K562 (cell line): Measurements from ENCODE around the gene ANKS3. TPM values are rescaled to one million over a fixed set of nuclear protein-coding genes. Genes with fewer than 3 reads are reported as not detected.

Experiments used
- ARID2 ChIP-seq: fragments of 450-650 bp; IDR thresholded peaks from 2 replicates; pipeline ENCODE4 v1.6.1; 2017; ENCODE audit warnings: antibody characterized with exemption, mild to moderate bottlenecking
- BACH1 ChIP-seq: fragments of 200-800 bp; sonication (Bioruptor generic); IDR thresholded peaks from 2 replicates; pipeline ENCODE4 v1.6.1; 2016; ENCODE audit warnings: missing genetic modification characterization, missing compliant biosample characterization
- C11orf30 ChIP-seq: fragments of 450-650 bp; IDR thresholded peaks from 2 replicates; pipeline ENCODE4 v1.6.1; 2016; ENCODE audit warnings: low read depth, mild to moderate bottlenecking
- FOXM1 ChIP-seq, 2 experiments: fragments of 450-650 bp in 1 of 2; sonication (generic) in 1 of 2; formaldehyde crosslinking in 1 of 2; IDR thresholded peaks; 2 replicates each; pipeline versions ENCODE4 v1.6.1 to v1.9.0; 2017 to 2022; ENCODE audit warnings: low read depth in 2 of 2, mild to moderate bottlenecking in 2 of 2, missing genetic modification reagents in 1 of 2, moderate library complexity in 1 of 2
- FOXP1 ChIP-seq: sonication (generic); formaldehyde crosslinking; IDR thresholded peaks from 2 replicates; pipeline ENCODE4 v1.8.0; 2022; ENCODE audit warnings: mild to moderate bottlenecking, missing genetic modification reagents
- FUS ChIP-seq: fragments of 200-400 bp; formaldehyde crosslinking; optimal IDR thresholded peaks from 2 replicates; pipeline ENCODE3; 2017; ENCODE audit warnings: low read depth, low read length
- L3MBTL2 ChIP-seq: fragments of 450-650 bp; IDR thresholded peaks from 2 replicates; pipeline ENCODE4 v1.6.1; 2016; ENCODE audit warnings: mild to moderate bottlenecking, moderate library complexity
- MYC ChIP-seq, 2 experiments: fragments of 250-450 bp in 1 of 2; sonication (Bioruptor Pico) in 1 of 2; IDR thresholded peaks; 2 replicates each; pipeline versions ENCODE4 v1.5.1 to v1.6.1; 2012 to 2021; ENCODE audit warnings: low read depth in 2 of 2, borderline replicate concordance in 1 of 2, improper control_type of control experiment in 1 of 2, low read length in 1 of 2, mild to moderate bottlenecking in 1 of 2, moderate library complexity in 1 of 2
- POLR2G ChIP-seq: fragments of 200-400 bp; formaldehyde crosslinking; IDR thresholded peaks from 2 replicates; pipeline ENCODE4 v1.6.1; 2017; ENCODE audit warnings: low read depth, mild to moderate bottlenecking, antibody characterized with exemption, low read length, moderate library complexity
- RBBP5 ChIP-seq: fragments of 200-600 bp; sonication (generic); IDR thresholded peaks from 2 replicates; pipeline ENCODE4 v1.6.1; 2012; ENCODE audit warnings: borderline replicate concordance, mild to moderate bottlenecking, low read length, control low read depth, inconsistent platforms; ENCODE audit not compliant: insufficient read depth, poor library complexity, severe bottlenecking
- SP1 ChIP-seq: sonication (generic); formaldehyde crosslinking; IDR thresholded peaks from 2 replicates; pipeline ENCODE4 v1.8.1; 2022; ENCODE audit warnings: mild to moderate bottlenecking, missing genetic modification reagents
- TOE1 ChIP-seq, 2 experiments: fragments of 450-650 bp in 1 of 2; sonication (generic) in 1 of 2; formaldehyde crosslinking in 1 of 2; IDR thresholded peaks; 2 replicates each; pipeline versions ENCODE4 v1.7.1 to v1.8.0; 2016 to 2022; ENCODE audit warnings: borderline replicate concordance in 2 of 2, mild to moderate bottlenecking in 2 of 2, antibody characterized with exemption in 1 of 2, inconsistent platforms in 1 of 2, low read depth in 1 of 2, missing genetic modification reagents in 1 of 2, moderate library complexity in 1 of 2
- VEZF1 ChIP-seq: fragments of 200-800 bp; sonication (Bioruptor generic); IDR thresholded peaks from 2 replicates; pipeline ENCODE4 v1.6.1; 2017; ENCODE audit warnings: missing genetic modification characterization, missing compliant biosample characterization
- polyA plus RNA-seq, 8 experiments: library from polyadenylated mRNA; depleted of rRNA in 4 of 8; stranded (reverse) in 5 of 8; unstranded in 3 of 8; fragments of >200 nt; fragmentation: Nextera tagmentation in 2 of 8; fragmentation: Illumina TruSeq in 1 of 8; extraction: Ambion mirVana in 2 of 8; extraction: Trizol in 1 of 8; gene quantifications; 2 replicates each; pipeline versions ENCODE4 v1.2.1 to v1.2.3, GENCODE V29; 2011 to 2014; ENCODE audit warnings: inconsistent platforms in 1 of 8, missing spikeins in 1 of 8
- total RNA-seq, 7 experiments: library from RNA; depleted of rRNA in 6 of 7; stranded (reverse); fragments of >200 nt in 6 of 7; fragmentation: Illumina TruSeq in 2 of 7; extraction: Trizol in 2 of 7; gene quantifications; 2 replicates each; pipeline versions ENCODE4 v1.2.1 to v1.2.3, GENCODE V29; 2011 to 2021; ENCODE audit warnings: low replicate concordance in 1 of 7
- TF ChIP-seq, protein P1 (sequence below), 2 experiments: fragments of 450-650 bp in 1 of 2; sonication (generic) in 1 of 2; formaldehyde crosslinking in 1 of 2; IDR thresholded peaks; 2 replicates each; pipeline versions ENCODE4 v1.7.1 to v1.9.0; 2016 to 2022; ENCODE audit warnings: inconsistent platforms in 1 of 2, mild to moderate bottlenecking in 1 of 2, missing genetic modification reagents in 1 of 2

ANKS3 gene
- total and polyA plus RNA-seq, 9 of the 15 experiments (the other 6 are each of a cell fraction or from before 2014, with no cell fraction given), result 0.43 to 25.7 (median 14.8) TPM

GRCh38 chr16:4766875-4767628 is 33.0 kb upstream of the ANKS3 start, which contains the start of gene ZNF500 (continued):
- 0 out of 2 replicates have a peak, but pooled peaks have one; percentile 35 for TF ChIP-seq TOE1 (IDR thresholded peaks at IDR 0.05; ENCODE audit: borderline replicate concordance)
- no peak for TF ChIP-seq TOE1 (CRISPR knock-in tag; IDR thresholded peaks at IDR 0.05; ENCODE audit: borderline replicate concordance, low read depth)
- no peak for TF ChIP-seq ARID2
- TF ChIP-seq BACH1 (tag), result no peak
- TF ChIP-seq FOXM1 (IDR thresholded peaks at IDR 0.05; ENCODE audit: low read depth), result no peak
- TF ChIP-seq FOXM1 (CRISPR knock-in tag; IDR thresholded peaks at IDR 0.05; ENCODE audit: low read depth), result peak; percentile 59; the same call in 1 of the 2 replicates
- TF ChIP-seq, protein P1, sequence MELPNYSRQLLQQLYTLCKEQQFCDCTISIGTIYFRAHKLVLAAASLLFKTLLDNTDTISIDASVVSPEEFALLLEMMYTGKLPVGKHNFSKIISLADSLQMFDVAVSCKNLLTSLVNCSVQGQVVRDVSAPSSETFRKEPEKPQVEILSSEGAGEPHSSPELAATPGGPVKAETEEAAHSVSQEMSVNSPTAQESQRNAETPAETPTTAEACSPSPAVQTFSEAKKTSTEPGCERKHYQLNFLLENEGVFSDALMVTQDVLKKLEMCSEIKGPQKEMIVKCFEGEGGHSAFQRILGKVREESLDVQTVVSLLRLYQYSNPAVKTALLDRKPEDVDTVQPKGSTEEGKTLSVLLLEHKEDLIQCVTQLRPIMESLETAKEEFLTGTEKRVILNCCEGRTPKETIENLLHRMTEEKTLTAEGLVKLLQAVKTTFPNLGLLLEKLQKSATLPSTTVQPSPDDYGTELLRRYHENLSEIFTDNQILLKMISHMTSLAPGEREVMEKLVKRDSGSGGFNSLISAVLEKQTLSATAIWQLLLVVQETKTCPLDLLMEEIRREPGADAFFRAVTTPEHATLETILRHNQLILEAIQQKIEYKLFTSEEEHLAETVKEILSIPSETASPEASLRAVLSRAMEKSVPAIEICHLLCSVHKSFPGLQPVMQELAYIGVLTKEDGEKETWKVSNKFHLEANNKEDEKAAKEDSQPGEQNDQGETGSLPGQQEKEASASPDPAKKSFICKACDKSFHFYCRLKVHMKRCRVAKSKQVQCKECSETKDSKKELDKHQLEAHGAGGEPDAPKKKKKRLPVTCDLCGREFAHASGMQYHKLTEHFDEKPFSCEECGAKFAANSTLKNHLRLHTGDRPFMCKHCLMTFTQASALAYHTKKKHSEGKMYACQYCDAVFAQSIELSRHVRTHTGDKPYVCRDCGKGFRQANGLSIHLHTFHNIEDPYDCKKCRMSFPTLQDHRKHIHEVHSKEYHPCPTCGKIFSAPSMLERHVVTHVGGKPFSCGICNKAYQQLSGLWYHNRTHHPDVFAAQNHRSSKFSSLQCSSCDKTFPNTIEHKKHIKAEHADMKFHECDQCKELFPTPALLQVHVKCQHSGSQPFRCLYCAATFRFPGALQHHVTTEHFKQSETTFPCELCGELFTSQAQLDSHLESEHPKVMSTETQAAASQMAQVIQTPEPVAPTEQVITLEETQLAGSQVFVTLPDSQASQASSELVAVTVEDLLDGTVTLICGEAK (IDR thresholded peaks at IDR 0.05), result peak; percentile 44
- TF ChIP-seq, protein P1 (CRISPR knock-in tag; IDR thresholded peaks at IDR 0.05), result no peak
- TF ChIP-seq L3MBTL2, result peak; percentile 86
- peak; percentile 87 for TF ChIP-seq POLR2G
- TF ChIP-seq FOXP1, result peak; percentile 80; the same call in 1 of the 2 replicates
- peak; percentile 73 for TF ChIP-seq C11orf30
- TF ChIP-seq SP1 (CRISPR knock-in tag), result peak; percentile 98
- peak; percentile 74; the same call in 1 of the 2 replicates for TF ChIP-seq MYC (IDR thresholded peaks at IDR 0.05; ENCODE audit: low read depth, low read length)
- TF ChIP-seq MYC (CRISPR knock-in tag; IDR thresholded peaks at IDR 0.05; ENCODE audit: borderline replicate concordance, low read depth), result no peak
- TF ChIP-seq VEZF1 (CRISPR knock-in tag), result peak; percentile 65
- peak; percentile 85 for TF ChIP-seq RBBP5
- no peak for TF ChIP-seq FUS
